Breast epithelium (tissue), 3 donors: ENCODE data around the gene ANKRD6.

Experiments used
- CTCF ChIP-seq, 3 donors: fragments of 450-650 bp; IDR thresholded peaks; one replicate each; pipeline ENCODE4 v1.5.1; 2016 to 2017; ENCODE audit warnings: antibody characterized with exemption in 3 of 3, mild to moderate bottlenecking in 3 of 3, moderate library complexity in 3 of 3
- POLR2AphosphoS5 ChIP-seq, 3 donors: sonication (generic); formaldehyde crosslinking; IDR thresholded peaks; one replicate each; pipeline ENCODE4 v1.6.1; 2017; ENCODE audit warnings: antibody characterized with exemption in 3 of 3

GRCh38 chr6:89583559-89583958 is 150.6 kb downstream of the ANKRD6 start:
- no peak for TF ChIP-seq CTCF (IDR thresholded peaks at IDR 0.05)
- TF ChIP-seq POLR2AphosphoS5 (IDR thresholded peaks at IDR 0.05) = no peak
